WTC11 (cell line): Measurements from ENCODE around the gene ADRB1. TPM values are rescaled to one million over a fixed set of nuclear protein-coding genes. Genes with fewer than 3 reads are reported as not detected.

ENCODE experiments used
- ATAC-seq: fragments of 200-7000 bp; cut with Tn5 transposase; 2 replicates; pipeline ENCODE4 v1.10.0; 2021; ENCODE audit warnings: mild to moderate bottlenecking, moderate library complexity
- CTCF ChIA-PET: fragments of 300-600 bp; sonication (Branson Sonifier 250); formaldehyde crosslinking; loops from one replicate; lab custom pipeline; 2021; ENCODE audit warnings: antibody characterized with exemption; lab: Charles Lee
- POLR2A ChIA-PET: fragments of 350-600 bp; sonication (Branson Sonifier 250); formaldehyde crosslinking; loops from one replicate; lab custom pipeline; 2021; ENCODE audit warnings: antibody characterized with exemption; lab: Charles Lee
- DNase-seq: peaks from one replicate; pipeline ENCODE4 v3.0.0; 2021; ENCODE audit warnings: low spot score
- H3K27ac Mint-ChIP-seq: 2 replicates; pipeline ENCODE4 v1.8.0; 2021; ENCODE audit warnings: mixed read lengths
- H3K27me3 Mint-ChIP-seq: 2 replicates; pipeline ENCODE4 v1.8.0; 2021; ENCODE audit warnings: low read depth, mild to moderate bottlenecking, moderate library complexity, mixed read lengths
- H3K36me3 Mint-ChIP-seq: 2 replicates; pipeline ENCODE4 v1.8.0; 2021; ENCODE audit warnings: mixed read lengths
- H3K4me1 Mint-ChIP-seq: 2 replicates; pipeline ENCODE4 v1.8.0; 2022; ENCODE audit warnings: mixed read lengths
- H3K4me3 Mint-ChIP-seq: 2 replicates; pipeline ENCODE4 v1.8.0; 2021; ENCODE audit warnings: mild to moderate bottlenecking, moderate library complexity, mixed read lengths
- H3K9me3 Mint-ChIP-seq: 2 replicates; pipeline ENCODE4 v1.8.0; 2021; ENCODE audit warnings: mixed read lengths
- ARID4B ChIP-seq: sonication (generic); formaldehyde crosslinking; IDR thresholded peaks from 2 replicates; pipeline ENCODE4 v1.8.0; 2023; ENCODE audit warnings: missing genetic modification reagents, mild to moderate bottlenecking, borderline replicate concordance
- CREB1 ChIP-seq: sonication (generic); formaldehyde crosslinking; IDR thresholded peaks from 2 replicates; pipeline ENCODE4 v1.8.0; 2023; ENCODE audit warnings: mild to moderate bottlenecking, missing genetic modification reagents
- NFATC4 ChIP-seq: fragments of 250-450 bp; sonication (Bioruptor Pico); IDR thresholded peaks from 2 replicates; pipeline ENCODE4 v1.9.0; 2021; ENCODE audit warnings: mild to moderate bottlenecking
- NFYB ChIP-seq: sonication (generic); formaldehyde crosslinking; conservative IDR thresholded peaks from 2 replicates; pipeline ENCODE4 v1.8.0; 2022; ENCODE audit warnings: low read depth, missing genetic modification reagents
- NR3C1 ChIP-seq: sonication (generic); formaldehyde crosslinking; conservative IDR thresholded peaks from 2 replicates; pipeline ENCODE4 v1.8.1; 2023; ENCODE audit warnings: low read depth, mild to moderate bottlenecking, missing genetic modification reagents
- TEAD4 ChIP-seq: sonication (generic); formaldehyde crosslinking; IDR thresholded peaks from 2 replicates; pipeline ENCODE4 v1.8.0; 2022; ENCODE audit warnings: mild to moderate bottlenecking, missing genetic modification reagents
- ZNF232 ChIP-seq: sonication (generic); formaldehyde crosslinking; IDR thresholded peaks from 2 replicates; pipeline ENCODE4 v1.8.0; 2022; ENCODE audit warnings: mild to moderate bottlenecking, missing genetic modification reagents
- ZNF512 ChIP-seq: sonication (generic); formaldehyde crosslinking; IDR thresholded peaks from 2 replicates; pipeline ENCODE4 v1.8.1; 2022; ENCODE audit warnings: missing genetic modification reagents, borderline replicate concordance
- total RNA-seq: library from RNA; stranded (reverse); gene quantifications from 3 replicates; pipeline ENCODE4 v1.2.3, GENCODE V29; 2021
- TF ChIP-seq, protein P1 (sequence below): sonication (generic); formaldehyde crosslinking; IDR thresholded peaks from 2 replicates; pipeline ENCODE4 v1.8.0; 2022; ENCODE audit warnings: missing genetic modification reagents
- TF ChIP-seq, protein P2 (sequence below): sonication (generic); formaldehyde crosslinking; IDR thresholded peaks from 2 replicates; pipeline ENCODE4 v1.8.1; 2023; ENCODE audit warnings: mild to moderate bottlenecking, missing genetic modification reagents, borderline replicate concordance
- TF ChIP-seq, protein P3 (sequence below): sonication (generic); formaldehyde crosslinking; IDR thresholded peaks from 2 replicates; pipeline ENCODE4 v1.8.0; 2022; ENCODE audit warnings: mild to moderate bottlenecking, missing genetic modification reagents
- TF ChIP-seq, protein P4 (sequence below): fragments of 200-600 bp; IDR thresholded peaks from 2 replicates; pipeline ENCODE4 v1.8.0; 2022; ENCODE audit warnings: antibody characterized with exemption

Gene ADRB1
- total RNA-seq, 1 experiment from 2014 or later, result 0.35 TPM

- no peak for TF ChIP-seq ZNF512 (CRISPR knock-in tag)
- TF ChIP-seq NR3C1 (CRISPR knock-in tag), result no peak
- TF ChIP-seq, protein P1, sequence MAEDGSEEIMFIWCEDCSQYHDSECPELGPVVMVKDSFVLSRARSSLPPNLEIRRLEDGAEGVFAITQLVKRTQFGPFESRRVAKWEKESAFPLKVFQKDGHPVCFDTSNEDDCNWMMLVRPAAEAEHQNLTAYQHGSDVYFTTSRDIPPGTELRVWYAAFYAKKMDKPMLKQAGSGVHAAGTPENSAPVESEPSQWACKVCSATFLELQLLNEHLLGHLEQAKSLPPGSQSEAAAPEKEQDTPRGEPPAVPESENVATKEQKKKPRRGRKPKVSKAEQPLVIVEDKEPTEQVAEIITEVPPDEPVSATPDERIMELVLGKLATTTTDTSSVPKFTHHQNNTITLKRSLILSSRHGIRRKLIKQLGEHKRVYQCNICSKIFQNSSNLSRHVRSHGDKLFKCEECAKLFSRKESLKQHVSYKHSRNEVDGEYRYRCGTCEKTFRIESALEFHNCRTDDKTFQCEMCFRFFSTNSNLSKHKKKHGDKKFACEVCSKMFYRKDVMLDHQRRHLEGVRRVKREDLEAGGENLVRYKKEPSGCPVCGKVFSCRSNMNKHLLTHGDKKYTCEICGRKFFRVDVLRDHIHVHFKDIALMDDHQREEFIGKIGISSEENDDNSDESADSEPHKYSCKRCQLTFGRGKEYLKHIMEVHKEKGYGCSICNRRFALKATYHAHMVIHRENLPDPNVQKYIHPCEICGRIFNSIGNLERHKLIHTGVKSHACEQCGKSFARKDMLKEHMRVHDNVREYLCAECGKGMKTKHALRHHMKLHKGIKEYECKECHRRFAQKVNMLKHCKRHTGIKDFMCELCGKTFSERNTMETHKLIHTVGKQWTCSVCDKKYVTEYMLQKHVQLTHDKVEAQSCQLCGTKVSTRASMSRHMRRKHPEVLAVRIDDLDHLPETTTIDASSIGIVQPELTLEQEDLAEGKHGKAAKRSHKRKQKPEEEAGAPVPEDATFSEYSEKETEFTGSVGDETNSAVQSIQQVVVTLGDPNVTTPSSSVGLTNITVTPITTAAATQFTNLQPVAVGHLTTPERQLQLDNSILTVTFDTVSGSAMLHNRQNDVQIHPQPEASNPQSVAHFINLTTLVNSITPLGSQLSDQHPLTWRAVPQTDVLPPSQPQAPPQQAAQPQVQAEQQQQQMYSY (CRISPR knock-in tag), result no peak
- TF ChIP-seq, protein P2, sequence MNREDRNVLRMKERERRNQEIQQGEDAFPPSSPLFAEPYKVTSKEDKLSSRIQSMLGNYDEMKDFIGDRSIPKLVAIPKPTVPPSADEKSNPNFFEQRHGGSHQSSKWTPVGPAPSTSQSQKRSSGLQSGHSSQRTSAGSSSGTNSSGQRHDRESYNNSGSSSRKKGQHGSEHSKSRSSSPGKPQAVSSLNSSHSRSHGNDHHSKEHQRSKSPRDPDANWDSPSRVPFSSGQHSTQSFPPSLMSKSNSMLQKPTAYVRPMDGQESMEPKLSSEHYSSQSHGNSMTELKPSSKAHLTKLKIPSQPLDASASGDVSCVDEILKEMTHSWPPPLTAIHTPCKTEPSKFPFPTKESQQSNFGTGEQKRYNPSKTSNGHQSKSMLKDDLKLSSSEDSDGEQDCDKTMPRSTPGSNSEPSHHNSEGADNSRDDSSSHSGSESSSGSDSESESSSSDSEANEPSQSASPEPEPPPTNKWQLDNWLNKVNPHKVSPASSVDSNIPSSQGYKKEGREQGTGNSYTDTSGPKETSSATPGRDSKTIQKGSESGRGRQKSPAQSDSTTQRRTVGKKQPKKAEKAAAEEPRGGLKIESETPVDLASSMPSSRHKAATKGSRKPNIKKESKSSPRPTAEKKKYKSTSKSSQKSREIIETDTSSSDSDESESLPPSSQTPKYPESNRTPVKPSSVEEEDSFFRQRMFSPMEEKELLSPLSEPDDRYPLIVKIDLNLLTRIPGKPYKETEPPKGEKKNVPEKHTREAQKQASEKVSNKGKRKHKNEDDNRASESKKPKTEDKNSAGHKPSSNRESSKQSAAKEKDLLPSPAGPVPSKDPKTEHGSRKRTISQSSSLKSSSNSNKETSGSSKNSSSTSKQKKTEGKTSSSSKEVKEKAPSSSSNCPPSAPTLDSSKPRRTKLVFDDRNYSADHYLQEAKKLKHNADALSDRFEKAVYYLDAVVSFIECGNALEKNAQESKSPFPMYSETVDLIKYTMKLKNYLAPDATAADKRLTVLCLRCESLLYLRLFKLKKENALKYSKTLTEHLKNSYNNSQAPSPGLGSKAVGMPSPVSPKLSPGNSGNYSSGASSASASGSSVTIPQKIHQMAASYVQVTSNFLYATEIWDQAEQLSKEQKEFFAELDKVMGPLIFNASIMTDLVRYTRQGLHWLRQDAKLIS (CRISPR knock-in tag), result no peak
These were observed 43.6 kb downstream of the ADRB1 start (continued) for GRCh38 chr10:114087255-114087654.

- H3K27ac Mint-ChIP-seq, result no peak overlapping the region
- ChIA-PET POLR2A (interaction anchor here (0.7 kb wide), 1 partner anchor 75 kb away, joined by 4 read pairs; no protein-coding TSS in a partner anchor), CTCF (interaction anchor here (0.7 to 1.6 kb wide), 5 partner anchors 8 to 378 kb away, joined by 3 to 7 read pairs (median 3); no protein-coding TSS in a partner anchor)
- H3K36me3 Mint-ChIP-seq, result no peaks in the 10 kb centered on the region
- H3K27me3 Mint-ChIP-seq, result no peaks in the 10 kb centered on the region
- H3K4me3 Mint-ChIP-seq, result no peak overlapping the region
- TF ChIP-seq ARID4B (CRISPR knock-in tag) (no peak), CREB1 (CRISPR knock-in tag) (no peak), NFYB (no peak), TEAD4 (no peak), ZNF232 (no peak), NFATC4 (CRISPR knock-in tag) (no peak)
- TF ChIP-seq, protein P3, sequence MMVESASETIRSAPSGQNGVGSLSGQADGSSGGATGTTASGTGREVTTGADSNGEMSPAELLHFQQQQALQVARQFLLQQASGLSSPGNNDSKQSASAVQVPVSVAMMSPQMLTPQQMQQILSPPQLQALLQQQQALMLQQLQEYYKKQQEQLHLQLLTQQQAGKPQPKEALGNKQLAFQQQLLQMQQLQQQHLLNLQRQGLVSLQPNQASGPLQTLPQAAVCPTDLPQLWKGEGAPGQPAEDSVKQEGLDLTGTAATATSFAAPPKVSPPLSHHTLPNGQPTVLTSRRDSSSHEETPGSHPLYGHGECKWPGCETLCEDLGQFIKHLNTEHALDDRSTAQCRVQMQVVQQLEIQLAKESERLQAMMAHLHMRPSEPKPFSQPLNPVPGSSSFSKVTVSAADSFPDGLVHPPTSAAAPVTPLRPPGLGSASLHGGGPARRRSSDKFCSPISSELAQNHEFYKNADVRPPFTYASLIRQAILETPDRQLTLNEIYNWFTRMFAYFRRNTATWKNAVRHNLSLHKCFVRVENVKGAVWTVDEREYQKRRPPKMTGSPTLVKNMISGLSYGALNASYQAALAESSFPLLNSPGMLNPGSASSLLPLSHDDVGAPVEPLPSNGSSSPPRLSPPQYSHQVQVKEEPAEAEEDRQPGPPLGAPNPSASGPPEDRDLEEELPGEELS, result no peak
- TF ChIP-seq, protein P4, sequence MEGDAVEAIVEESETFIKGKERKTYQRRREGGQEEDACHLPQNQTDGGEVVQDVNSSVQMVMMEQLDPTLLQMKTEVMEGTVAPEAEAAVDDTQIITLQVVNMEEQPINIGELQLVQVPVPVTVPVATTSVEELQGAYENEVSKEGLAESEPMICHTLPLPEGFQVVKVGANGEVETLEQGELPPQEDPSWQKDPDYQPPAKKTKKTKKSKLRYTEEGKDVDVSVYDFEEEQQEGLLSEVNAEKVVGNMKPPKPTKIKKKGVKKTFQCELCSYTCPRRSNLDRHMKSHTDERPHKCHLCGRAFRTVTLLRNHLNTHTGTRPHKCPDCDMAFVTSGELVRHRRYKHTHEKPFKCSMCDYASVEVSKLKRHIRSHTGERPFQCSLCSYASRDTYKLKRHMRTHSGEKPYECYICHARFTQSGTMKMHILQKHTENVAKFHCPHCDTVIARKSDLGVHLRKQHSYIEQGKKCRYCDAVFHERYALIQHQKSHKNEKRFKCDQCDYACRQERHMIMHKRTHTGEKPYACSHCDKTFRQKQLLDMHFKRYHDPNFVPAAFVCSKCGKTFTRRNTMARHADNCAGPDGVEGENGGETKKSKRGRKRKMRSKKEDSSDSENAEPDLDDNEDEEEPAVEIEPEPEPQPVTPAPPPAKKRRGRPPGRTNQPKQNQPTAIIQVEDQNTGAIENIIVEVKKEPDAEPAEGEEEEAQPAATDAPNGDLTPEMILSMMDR, result no peak
- no peak for DNase-seq
- H3K4me1 Mint-ChIP-seq, result no peaks in the 10 kb centered on the region
- ATAC-seq, result peak; percentile 43
- peaks cover 8% of the 10 kb centered on the region for H3K9me3 Mint-ChIP-seq
These were observed 44.0 kb downstream of the ADRB1 start for GRCh38 chr10:114087655-114088054.
